Thyroid gland (tissue), 4 donors: ENCODE measurements around the gene GRIK4.

ENCODE experiments used
- CTCF ChIP-seq, 6 experiments: fragments of 200-600 bp in 3 of 6; fragments of 450-650 bp in 3 of 6; sonication (generic) in 3 of 6; IDR thresholded peaks; one replicate each; pipeline ENCODE4 v1.5.1; 2016 to 2019; ENCODE audit warnings: antibody characterized with exemption in 6 of 6, mild to moderate bottlenecking in 2 of 6, inconsistent platforms in 1 of 6, moderate library complexity in 1 of 6
- POLR2A ChIP-seq, 2 donors: fragments of 450-650 bp; IDR thresholded peaks; one replicate each; pipeline ENCODE4 v1.6.1; 2017; ENCODE audit warnings: antibody characterized with exemption in 2 of 2, mild to moderate bottlenecking in 2 of 2, moderate library complexity in 1 of 2

GRCh38 chr11:120814531-120815318, 303.2 kb downstream of the GRIK4 start:
- TF ChIP-seq CTCF (IDR thresholded peaks at IDR 0.05): no peak
- TF ChIP-seq POLR2A (IDR thresholded peaks at IDR 0.05): no peak
